H9 (cell line): ENCODE data around the gene CEP131. TPM values are rescaled to one million over a fixed set of nuclear protein-coding genes. Genes with fewer than 3 reads are reported as not detected.

Experiments
- DNase-seq: peaks from one replicate; pipeline ENCODE4 v3.0.0-alpha.2; 2017
- H2AFZ ChIP-seq: one replicate; pipeline ENCODE4 v1.6.1; 2013; ENCODE audit warnings: mild to moderate bottlenecking, low read length, control low read depth, moderate library complexity
- H2AK5ac ChIP-seq: 2 replicates; pipeline ENCODE4 v1.6.1; 2013; ENCODE audit warnings: low read length, control low read depth, mixed read lengths; ENCODE audit not compliant: insufficient read length
- H2BK120ac ChIP-seq: one replicate; pipeline ENCODE4 v1.6.1; 2013; ENCODE audit warnings: low read depth, mild to moderate bottlenecking, low read length, control low read depth, inconsistent platforms; ENCODE audit not compliant: poor library complexity, severe bottlenecking
- H2BK12ac ChIP-seq: 2 replicates; pipeline ENCODE4 v1.6.1; 2013; ENCODE audit warnings: low read length, control low read depth, mixed read lengths, low read depth; ENCODE audit not compliant: insufficient read length
- H2BK15ac ChIP-seq: 2 replicates; pipeline ENCODE4 v1.6.1; 2013; ENCODE audit warnings: low read depth, low read length, control low read depth
- H2BK20ac ChIP-seq: one replicate; pipeline ENCODE4 v1.6.1; 2013; ENCODE audit warnings: low read depth, mild to moderate bottlenecking, low read length, control low read depth, inconsistent platforms; ENCODE audit not compliant: poor library complexity, severe bottlenecking
- H2BK5ac ChIP-seq: 2 replicates; pipeline ENCODE4 v1.6.1; 2013; ENCODE audit warnings: low read length, control low read depth, mixed read lengths; ENCODE audit not compliant: insufficient read length
- H3K14ac ChIP-seq: 2 replicates; pipeline ENCODE4 v1.6.1; 2013; ENCODE audit warnings: low read length, control low read depth; ENCODE audit not compliant: insufficient read depth
- H3K18ac ChIP-seq: 2 replicates; pipeline ENCODE4 v1.6.1; 2013; ENCODE audit warnings: low read depth, mild to moderate bottlenecking, mixed read lengths, low read length, control low read depth; ENCODE audit not compliant: insufficient read length
- H3K23ac ChIP-seq: 2 replicates; pipeline ENCODE4 v1.6.1; 2013; ENCODE audit warnings: low read length, control low read depth, mixed read lengths, low read depth; ENCODE audit not compliant: insufficient read length
- H3K23me2 ChIP-seq: 2 replicates; pipeline ENCODE4 v1.6.1; 2013; ENCODE audit warnings: low read depth, mild to moderate bottlenecking, mixed read lengths, low read length, control low read depth; ENCODE audit not compliant: insufficient read length, poor library complexity, severe bottlenecking
- H3K27ac ChIP-seq: 2 replicates; pipeline ENCODE4 v1.5.1; 2013; ENCODE audit warnings: low read length, control low read depth, mixed read lengths, low read depth; ENCODE audit not compliant: insufficient read length
- H3K27me3 ChIP-seq: 2 replicates; pipeline ENCODE4 v1.6.1; 2013; ENCODE audit warnings: low read length, control low read depth, inconsistent platforms; ENCODE audit not compliant: insufficient read depth
- H3K4ac ChIP-seq: 2 replicates; pipeline ENCODE4 v1.6.1; 2013; ENCODE audit warnings: low read depth, mild to moderate bottlenecking, control low read depth, inconsistent platforms, low read length, moderate library complexity
- H3K4me1 ChIP-seq: 2 replicates; pipeline ENCODE4 v1.6.1; 2013; ENCODE audit warnings: low read length, control low read depth, inconsistent platforms; ENCODE audit not compliant: insufficient read depth
- H3K4me2 ChIP-seq: 2 replicates; pipeline ENCODE4 v1.6.1; 2013; ENCODE audit warnings: low read length, control low read depth, mixed read lengths; ENCODE audit not compliant: insufficient read length, insufficient read depth
- H3K56ac ChIP-seq: 2 replicates; pipeline ENCODE4 v1.6.1; 2013; ENCODE audit warnings: low read depth, mild to moderate bottlenecking, mixed read lengths, low read length, control low read depth; ENCODE audit not compliant: insufficient read length
- H3K79me1 ChIP-seq: 2 replicates; pipeline ENCODE4 v1.6.1; 2013; ENCODE audit warnings: low read depth, mild to moderate bottlenecking, moderate library complexity, low read length, control low read depth, inconsistent platforms; ENCODE audit not compliant: insufficient read depth, poor library complexity, severe bottlenecking
- H3K79me2 ChIP-seq: 2 replicates; pipeline ENCODE4 v1.6.1; 2013; ENCODE audit warnings: low read length, control low read depth, inconsistent platforms; ENCODE audit not compliant: insufficient read depth
- H3K9ac ChIP-seq: 2 replicates; pipeline ENCODE4 v1.6.1; 2013; ENCODE audit warnings: low read length, control low read depth, mixed read lengths; ENCODE audit not compliant: insufficient read length; ENCODE audit errors: extremely low read depth
- H3K9me3 ChIP-seq: one replicate; pipeline ENCODE4 v1.6.1; 2013; ENCODE audit warnings: low read depth, low read length, inconsistent platforms; ENCODE audit not compliant: control insufficient read depth
- H3T11ph ChIP-seq: one replicate; pipeline ENCODE4 v1.6.1; 2013; ENCODE audit warnings: mild to moderate bottlenecking, low read length, control low read depth, inconsistent platforms
- H4K20me1 ChIP-seq: one replicate; pipeline ENCODE4 v1.6.1; 2013; ENCODE audit not compliant: control insufficient read depth, insufficient read length, insufficient read depth
- H4K5ac ChIP-seq: 2 replicates; pipeline ENCODE4 v1.6.1; 2013; ENCODE audit warnings: low read depth, mild to moderate bottlenecking, mixed read lengths, low read length, control low read depth; ENCODE audit not compliant: insufficient read length
- H4K8ac ChIP-seq: replicated peaks from 2 replicates; pipeline ENCODE4 v1.6.1; 2013; ENCODE audit warnings: low read length, control low read depth, mixed read lengths, low read depth; ENCODE audit not compliant: insufficient read length
- H4K91ac ChIP-seq: 2 replicates; pipeline ENCODE4 v1.6.1; 2013; ENCODE audit warnings: low read depth, mild to moderate bottlenecking, moderate library complexity, mixed read lengths, low read length, control low read depth; ENCODE audit not compliant: insufficient read length
- H3K27ac Mint-ChIP-seq, 3 experiments: 2 replicates in 2 of 3; 3 replicates in 1 of 3; pipeline ENCODE4 v1.8.0; 2020 to 2021; ENCODE audit warnings: mixed read lengths in 3 of 3, mild to moderate bottlenecking in 1 of 3, moderate library complexity in 1 of 3
- H3K27me3 Mint-ChIP-seq: 2 replicates; pipeline ENCODE4 v1.8.0; 2021; ENCODE audit warnings: low read depth, mild to moderate bottlenecking, moderate library complexity, mixed read lengths
- H3K36me3 Mint-ChIP-seq, 3 experiments: 2 replicates in 2 of 3; 3 replicates in 1 of 3; pipeline ENCODE4 v1.8.0; 2020 to 2021; ENCODE audit warnings: low read depth in 3 of 3, mixed read lengths in 3 of 3; ENCODE audit not compliant: insufficient read depth in 1 of 3
- H3K4me1 Mint-ChIP-seq, 2 experiments: 2 replicates each; pipeline ENCODE4 v1.8.0; 2020; ENCODE audit warnings: mixed read lengths in 2 of 2
- H3K4me3 Mint-ChIP-seq, 2 experiments: 2 replicates in 1 of 2; 3 replicates in 1 of 2; pipeline ENCODE4 v1.8.0; 2020 to 2021; ENCODE audit warnings: mild to moderate bottlenecking in 2 of 2, mixed read lengths in 2 of 2, moderate library complexity in 1 of 2
- H3K9me3 Mint-ChIP-seq, 2 experiments: 2 replicates in 1 of 2; 3 replicates in 1 of 2; pipeline ENCODE4 v1.8.0; 2020; ENCODE audit warnings: mild to moderate bottlenecking in 2 of 2, mixed read lengths in 2 of 2, moderate library complexity in 1 of 2
- WGBS: extraction: QIAGEN DNeasy Blood & Tissue Kit; methylation state at CpG from one replicate; pipeline ENCODE4 v1.1.7; 2013; ENCODE audit warnings: missing lambda C conversion rate, low lambda C conversion rate, mixed read lengths; ENCODE audit not compliant: insufficient read length; ENCODE audit errors: extremely low coverage; 5-methylcytosine and 5-hydroxymethylcytosine counted together
- total RNA-seq: library from RNA; stranded (reverse); gene quantifications from 2 replicates; pipeline ENCODE4 v1.2.1, GENCODE V29; 2021
- TF ChIP-seq, protein P1 (sequence below): fragments of 200-600 bp; sonication (generic); conservative IDR thresholded peaks from 3 replicates; pipeline ENCODE4 v1.8.0; 2021; ENCODE audit warnings: antibody characterized with exemption, mild to moderate bottlenecking

The CEP131 gene
- total RNA-seq, 1 experiment from 2014 or later, result 16.3 TPM

DNA sequence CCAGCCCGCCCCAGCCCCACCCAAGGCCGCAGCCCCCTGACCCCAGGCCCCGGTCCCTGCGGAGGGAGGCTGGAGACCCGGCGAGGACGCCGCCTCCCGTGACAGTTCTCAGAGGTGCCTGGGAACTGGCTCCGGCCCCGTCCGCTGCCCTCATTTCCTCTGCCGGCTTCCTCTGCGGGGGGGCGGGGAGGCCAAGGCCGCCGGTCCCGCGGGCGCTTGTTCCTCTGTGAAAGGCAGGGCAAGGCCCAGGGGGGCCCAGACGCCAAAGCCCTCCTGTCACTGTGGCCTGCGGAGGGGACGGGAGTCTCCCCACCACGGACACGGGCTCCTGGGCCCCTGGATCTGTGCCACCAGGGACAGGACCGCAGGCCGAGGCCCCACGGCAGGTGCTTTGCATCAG is 62.5 kb downstream of the CEP131 start:
- H3K36me3 Mint-ChIP-seq, result no peaks in the 10 kb centered on the region
- Histone ChIP-seq H3K79me2 (no peaks in the 10 kb centered on the region), H2AK5ac (no peak overlapping the region), H2BK20ac (no peak overlapping the region), H3K23ac (no peak overlapping the region), H4K20me1 (peaks cover 3% of the 10 kb centered on the region), H3K23me2 (no peaks in the 10 kb centered on the region), H4K8ac (no peak overlapping the region), H2BK120ac (no peak overlapping the region), H2BK15ac (no peak overlapping the region), H3K9me3 (no peaks in the 10 kb centered on the region), H4K91ac (no peak overlapping the region), H4K5ac (no peak overlapping the region), H3K14ac (no peak overlapping the region), H3K56ac (no peak overlapping the region), H3K18ac (no peak overlapping the region), H3K4ac (no peak overlapping the region), H2BK12ac (no peak overlapping the region), H3T11ph (no peak overlapping the region), H3K27ac (no peak overlapping the region), H2BK5ac (no peak overlapping the region), H3K4me1 (no peaks in the 10 kb centered on the region), H3K4me2 (no peak overlapping the region), H2AFZ (no peak overlapping the region), H3K9ac (no peak overlapping the region), H3K79me1 (no peaks in the 10 kb centered on the region), H3K27me3 (no peaks in the 10 kb centered on the region)
- H3K4me1 Mint-ChIP-seq, result no peaks in the 10 kb centered on the region
- no peaks in the 10 kb centered on the region; the same call in 1 of the 2 replicates for H3K27me3 Mint-ChIP-seq
- no peak overlapping the region for H3K4me3 Mint-ChIP-seq
- TF ChIP-seq, protein P1, sequence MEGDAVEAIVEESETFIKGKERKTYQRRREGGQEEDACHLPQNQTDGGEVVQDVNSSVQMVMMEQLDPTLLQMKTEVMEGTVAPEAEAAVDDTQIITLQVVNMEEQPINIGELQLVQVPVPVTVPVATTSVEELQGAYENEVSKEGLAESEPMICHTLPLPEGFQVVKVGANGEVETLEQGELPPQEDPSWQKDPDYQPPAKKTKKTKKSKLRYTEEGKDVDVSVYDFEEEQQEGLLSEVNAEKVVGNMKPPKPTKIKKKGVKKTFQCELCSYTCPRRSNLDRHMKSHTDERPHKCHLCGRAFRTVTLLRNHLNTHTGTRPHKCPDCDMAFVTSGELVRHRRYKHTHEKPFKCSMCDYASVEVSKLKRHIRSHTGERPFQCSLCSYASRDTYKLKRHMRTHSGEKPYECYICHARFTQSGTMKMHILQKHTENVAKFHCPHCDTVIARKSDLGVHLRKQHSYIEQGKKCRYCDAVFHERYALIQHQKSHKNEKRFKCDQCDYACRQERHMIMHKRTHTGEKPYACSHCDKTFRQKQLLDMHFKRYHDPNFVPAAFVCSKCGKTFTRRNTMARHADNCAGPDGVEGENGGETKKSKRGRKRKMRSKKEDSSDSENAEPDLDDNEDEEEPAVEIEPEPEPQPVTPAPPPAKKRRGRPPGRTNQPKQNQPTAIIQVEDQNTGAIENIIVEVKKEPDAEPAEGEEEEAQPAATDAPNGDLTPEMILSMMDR, result no peak
- H3K27ac Mint-ChIP-seq, result no peak overlapping the region
- no CpG with 5 or more reads among the region's 28 CpGs for WGBS
- H3K9me3 Mint-ChIP-seq, result no peaks in the 10 kb centered on the region
- DNase-seq, result no peak
